ENCODE data around the gene PRMT9. TPM values are rescaled to one million over a fixed set of nuclear protein-coding genes. Genes with fewer than 3 reads are reported as not detected.

The PRMT9 gene
- total and polyA plus RNA-seq, 2 of the 4 experiments (the other 2 are of a cell fraction) = 5.0 to 14.2 TPM

DNA sequence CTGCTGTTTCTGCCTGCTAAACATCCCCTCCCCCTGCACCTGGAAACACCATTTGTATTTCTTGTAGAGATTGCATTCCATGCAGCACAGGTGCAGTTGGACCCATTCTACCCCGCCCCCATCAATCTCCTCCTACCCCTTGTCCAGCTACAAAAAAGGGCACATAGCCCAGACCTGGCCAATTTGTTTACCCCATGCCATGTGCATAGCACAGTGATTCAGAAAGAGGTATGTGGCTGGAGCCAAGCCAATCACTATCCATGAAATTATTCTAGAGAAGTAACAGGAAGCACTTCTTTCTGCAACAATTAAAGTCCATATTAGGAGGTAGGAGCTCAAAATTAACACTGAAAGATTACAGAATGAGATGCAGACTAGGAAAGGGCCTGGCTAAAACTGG, 87.0 kb downstream of the PRMT9 start:
- peak overlapping the region; percentile 76 for H3K27ac ChIP-seq (ENCODE audit: insufficient read depth, low read length)
- H2BK120ac ChIP-seq (ENCODE audit: low read depth, low read length) = peak overlapping the region; percentile 100
- H3K9ac ChIP-seq (ENCODE audit: low read depth, low read length) = peak overlapping the region; percentile 66; the same call in 1 of the 2 replicates
- H2BK15ac ChIP-seq (ENCODE audit: low read depth, low read length) = peak overlapping the region; percentile 86
- no peak overlapping the region for H3K4me3 ChIP-seq (ENCODE audit: insufficient read depth, low read depth, low read length)
- H3K79me1 ChIP-seq (ENCODE audit: low read depth in 1 of 2, low read length in 2 of 2) = peaks cover 0 to 4% of the 10 kb centered on the region in 2 experiments; a peak in 1 of 4 replicates
- ChIA-PET CTCF (interaction anchor here (0.7 to 2.0 kb wide), 3 partner anchors 21 to 270 kb away, joined by 3 to 9 read pairs (median 5); no protein-coding TSS in a partner anchor), POLR2A (ENCODE audit: unreplicated experiment) (no interaction called here)
- H2BK20ac ChIP-seq (ENCODE audit: low read depth, low read length) = peak overlapping the region; percentile 99
- H3K4me1 ChIP-seq (ENCODE audit: control insufficient read depth, insufficient read depth, low read length) = peaks cover 16% of the 10 kb centered on the region
- H3K27me3 ChIP-seq (ENCODE audit: control insufficient read depth, insufficient read depth, low read length) = no peaks in the 10 kb centered on the region
- H4K91ac ChIP-seq (ENCODE audit: insufficient read depth, low read depth, low read length) = peak overlapping the region; percentile 98
- H3K23ac ChIP-seq (ENCODE audit: low read depth, low read length) = peak overlapping the region; percentile 98; the same call in 1 of the 2 replicates
- H2BK5ac ChIP-seq (ENCODE audit: low read depth, low read length, poor library complexity, severe bottlenecking) = peak overlapping the region; percentile 98
- no TSS peak for BruUV-seq (replicated peaks)
- H2AFZ ChIP-seq (replicated peaks; ENCODE audit: low read length, poor library complexity) = peak overlapping the region; percentile 90
- peak overlapping the region; percentile 86 for H2AK9ac ChIP-seq (replicated peaks; ENCODE audit: low read depth, low read length, poor library complexity)
- H4K20me1 ChIP-seq (ENCODE audit: insufficient read depth, low read length) = no peaks in the 10 kb centered on the region
- peak overlapping the region; percentile 99 for H3K4ac ChIP-seq (ENCODE audit: low read depth, low read length)
- in situ Hi-C loops (cut with MboI; ENCODE audit: low sequenced_read_pairs) = loop anchor here (5.0 to 25.0 kb wide), 3 partner anchors 270 to 1260 kb away; no protein-coding TSS in a partner anchor
- peak overlapping the region; percentile 97 for H4K5ac ChIP-seq (ENCODE audit: low read depth, low read length)
- no peaks in the 10 kb centered on the region for H3K9me3 ChIP-seq (ENCODE audit: control insufficient read depth, insufficient read depth, low read length)
- H3K36me3 ChIP-seq (ENCODE audit: control insufficient read depth, insufficient read depth, low read length) = no peaks in the 10 kb centered on the region
- DNase-seq = peak; percentile 93
- H4K8ac ChIP-seq (ENCODE audit: low read depth in 2 of 2, low read length in 2 of 2) = peak overlapping the region; percentile 93 to 99
- H2AK5ac ChIP-seq (ENCODE audit: low read depth, low read length) = peak overlapping the region; percentile 88
- peak overlapping the region; percentile 96 for H3K18ac ChIP-seq (ENCODE audit: low read depth, low read length)
- peak overlapping the region; percentile 92 for H3K56ac ChIP-seq (ENCODE audit: extremely low read depth, insufficient read depth, low read length)
- dilution Hi-C loops (cut with HindIII; ENCODE audit: low sequenced_read_pairs, unreplicated experiment) = no loop called here
- peaks cover 12% of the 10 kb centered on the region for H3K9me1 ChIP-seq (ENCODE audit: insufficient read depth, low read length)
- H3K14ac ChIP-seq (replicated peaks; ENCODE audit: low read depth, low read length) = peak overlapping the region; percentile 100
- TF ChIP-seq, protein P1, sequence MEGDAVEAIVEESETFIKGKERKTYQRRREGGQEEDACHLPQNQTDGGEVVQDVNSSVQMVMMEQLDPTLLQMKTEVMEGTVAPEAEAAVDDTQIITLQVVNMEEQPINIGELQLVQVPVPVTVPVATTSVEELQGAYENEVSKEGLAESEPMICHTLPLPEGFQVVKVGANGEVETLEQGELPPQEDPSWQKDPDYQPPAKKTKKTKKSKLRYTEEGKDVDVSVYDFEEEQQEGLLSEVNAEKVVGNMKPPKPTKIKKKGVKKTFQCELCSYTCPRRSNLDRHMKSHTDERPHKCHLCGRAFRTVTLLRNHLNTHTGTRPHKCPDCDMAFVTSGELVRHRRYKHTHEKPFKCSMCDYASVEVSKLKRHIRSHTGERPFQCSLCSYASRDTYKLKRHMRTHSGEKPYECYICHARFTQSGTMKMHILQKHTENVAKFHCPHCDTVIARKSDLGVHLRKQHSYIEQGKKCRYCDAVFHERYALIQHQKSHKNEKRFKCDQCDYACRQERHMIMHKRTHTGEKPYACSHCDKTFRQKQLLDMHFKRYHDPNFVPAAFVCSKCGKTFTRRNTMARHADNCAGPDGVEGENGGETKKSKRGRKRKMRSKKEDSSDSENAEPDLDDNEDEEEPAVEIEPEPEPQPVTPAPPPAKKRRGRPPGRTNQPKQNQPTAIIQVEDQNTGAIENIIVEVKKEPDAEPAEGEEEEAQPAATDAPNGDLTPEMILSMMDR (conservative IDR thresholded peaks at IDR 0.05; ENCODE audit: low read depth, low read length) = no peak
- TF ChIP-seq RAD21 (IDR thresholded peaks at IDR 0.05; ENCODE audit: low read length) (no peak), MAFK (IDR thresholded peaks at IDR 0.05; ENCODE audit: low read depth, low read length) (no peak), CHD1 (IDR thresholded peaks at IDR 0.05; ENCODE audit: low read depth, low read length) (no peak), MAZ (IDR thresholded peaks at IDR 0.05; ENCODE audit: borderline replicate concordance, low read depth, low read length) (no peak), CEBPB (IDR thresholded peaks at IDR 0.05; ENCODE audit: low read depth, low read length) (peak; percentile 24; the same call in 1 of the 2 replicates), BHLHE40 (IDR thresholded peaks at IDR 0.05; ENCODE audit: low read depth, low read length) (peak; percentile 77; the same call in 1 of the 2 replicates), RCOR1 (IDR thresholded peaks at IDR 0.05; ENCODE audit: insufficient replicate concordance, low read length) (peak; percentile 29), SMC3 (IDR thresholded peaks at IDR 0.05; ENCODE audit: low read depth, low read length) (no peak), FOS (IDR thresholded peaks at IDR 0.05; ENCODE audit: low read depth, low read length) (peak; percentile 67; the same call in 1 of the 2 replicates), RFX5 (IDR thresholded peaks at IDR 0.05; ENCODE audit: low read depth, low read length) (no peak), MXI1 (IDR thresholded peaks at IDR 0.05; ENCODE audit: borderline replicate concordance, low read depth, low read length) (peak; percentile 46; the same call in 1 of the 2 replicates)
- TF ChIP-seq, protein P2, sequence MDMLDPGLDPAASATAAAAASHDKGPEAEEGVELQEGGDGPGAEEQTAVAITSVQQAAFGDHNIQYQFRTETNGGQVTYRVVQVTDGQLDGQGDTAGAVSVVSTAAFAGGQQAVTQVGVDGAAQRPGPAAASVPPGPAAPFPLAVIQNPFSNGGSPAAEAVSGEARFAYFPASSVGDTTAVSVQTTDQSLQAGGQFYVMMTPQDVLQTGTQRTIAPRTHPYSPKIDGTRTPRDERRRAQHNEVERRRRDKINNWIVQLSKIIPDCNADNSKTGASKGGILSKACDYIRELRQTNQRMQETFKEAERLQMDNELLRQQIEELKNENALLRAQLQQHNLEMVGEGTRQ (IDR thresholded peaks at IDR 0.05; ENCODE audit: low read depth, low read length) = no peak
- TF ChIP-seq, protein P3, sequence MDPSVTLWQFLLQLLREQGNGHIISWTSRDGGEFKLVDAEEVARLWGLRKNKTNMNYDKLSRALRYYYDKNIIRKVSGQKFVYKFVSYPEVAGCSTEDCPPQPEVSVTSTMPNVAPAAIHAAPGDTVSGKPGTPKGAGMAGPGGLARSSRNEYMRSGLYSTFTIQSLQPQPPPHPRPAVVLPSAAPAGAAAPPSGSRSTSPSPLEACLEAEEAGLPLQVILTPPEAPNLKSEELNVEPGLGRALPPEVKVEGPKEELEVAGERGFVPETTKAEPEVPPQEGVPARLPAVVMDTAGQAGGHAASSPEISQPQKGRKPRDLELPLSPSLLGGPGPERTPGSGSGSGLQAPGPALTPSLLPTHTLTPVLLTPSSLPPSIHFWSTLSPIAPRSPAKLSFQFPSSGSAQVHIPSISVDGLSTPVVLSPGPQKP (IDR thresholded peaks at IDR 0.05; ENCODE audit: borderline replicate concordance, low read depth, low read length) = peak; percentile 12; the same call in 1 of the 2 replicates
- peak overlapping the region; percentile 14; the same call in 1 of the 2 replicates for H3K4me2 ChIP-seq (ENCODE audit: low read depth, low read length)
- no CpG with 5 or more reads among the region's 1 CpG for WGBS, 2 experiments (ENCODE audit: extremely low coverage in 2 of 2, insufficient read length in 1 of 2)
- peak; percentile 70 for ATAC-seq (ENCODE audit: low read depth)
- intact Hi-C loops (cut with micrococcal nuclease) = loop anchor here (2.0 kb wide), 1 partner anchor 270 kb away; no protein-coding TSS in a partner anchor

Data from IMR-90 (cell line).